K562 (cell line): Measurements from ENCODE around the gene RAB2B. TPM values are rescaled to one million over a fixed set of nuclear protein-coding genes. Genes with fewer than 3 reads are reported as not detected.

Source experiments
- CSDE1 ChIP-seq, 2 experiments: fragments of 450-650 bp; IDR thresholded peaks; 2 replicates each; pipeline ENCODE4 v1.6.1; 2016; ENCODE audit warnings: mild to moderate bottlenecking in 1 of 2
- GATA2 ChIP-seq: sonication (generic); formaldehyde crosslinking; IDR thresholded peaks from 2 replicates; pipeline ENCODE4 v1.4.0; 2020; ENCODE audit warnings: mild to moderate bottlenecking, missing genetic modification reagents
- RAD21 ChIP-seq, 2 experiments: fragments of 250-450 bp in 1 of 2; fragments of 450-650 bp in 1 of 2; sonication (Bioruptor Pico) in 1 of 2; formaldehyde crosslinking in 1 of 2; IDR thresholded peaks in 1 of 2; conservative IDR thresholded peaks in 1 of 2; 2 replicates each; pipeline versions ENCODE4 v1.4.0 to v1.8.0; 2020 to 2022; ENCODE audit warnings: mild to moderate bottlenecking in 2 of 2, moderate library complexity in 1 of 2
- polyA plus RNA-seq, 8 experiments: library from polyadenylated mRNA; depleted of rRNA in 4 of 8; stranded (reverse) in 5 of 8; unstranded in 3 of 8; fragments of >200 nt; fragmentation: Nextera tagmentation in 2 of 8; fragmentation: Illumina TruSeq in 1 of 8; extraction: Ambion mirVana in 2 of 8; extraction: Trizol in 1 of 8; gene quantifications; 2 replicates each; pipeline versions ENCODE4 v1.2.1 to v1.2.3, GENCODE V29; 2011 to 2014; ENCODE audit warnings: inconsistent platforms in 1 of 8, missing spikeins in 1 of 8
- total RNA-seq, 7 experiments: library from RNA; depleted of rRNA in 6 of 7; stranded (reverse); fragments of >200 nt in 6 of 7; fragmentation: Illumina TruSeq in 2 of 7; extraction: Trizol in 2 of 7; gene quantifications; 2 replicates each; pipeline versions ENCODE4 v1.2.1 to v1.2.3, GENCODE V29; 2011 to 2021; ENCODE audit warnings: low replicate concordance in 1 of 7
- TF ChIP-seq, protein P1 (sequence below), 2 experiments: fragments of 450-650 bp; formaldehyde crosslinking in 1 of 2; IDR thresholded peaks; 2 replicates each; pipeline versions ENCODE4 v1.4.0 to v1.6.1; 2014 to 2020; ENCODE audit warnings: mild to moderate bottlenecking in 2 of 2, borderline replicate concordance in 1 of 2, low read depth in 1 of 2

RAB2B gene
- total and polyA plus RNA-seq, 9 of the 15 experiments (the other 6 are each of a cell fraction or from before 2014, with no cell fraction given): 4.6 to 19.8 (median 9.8) TPM

DNA sequence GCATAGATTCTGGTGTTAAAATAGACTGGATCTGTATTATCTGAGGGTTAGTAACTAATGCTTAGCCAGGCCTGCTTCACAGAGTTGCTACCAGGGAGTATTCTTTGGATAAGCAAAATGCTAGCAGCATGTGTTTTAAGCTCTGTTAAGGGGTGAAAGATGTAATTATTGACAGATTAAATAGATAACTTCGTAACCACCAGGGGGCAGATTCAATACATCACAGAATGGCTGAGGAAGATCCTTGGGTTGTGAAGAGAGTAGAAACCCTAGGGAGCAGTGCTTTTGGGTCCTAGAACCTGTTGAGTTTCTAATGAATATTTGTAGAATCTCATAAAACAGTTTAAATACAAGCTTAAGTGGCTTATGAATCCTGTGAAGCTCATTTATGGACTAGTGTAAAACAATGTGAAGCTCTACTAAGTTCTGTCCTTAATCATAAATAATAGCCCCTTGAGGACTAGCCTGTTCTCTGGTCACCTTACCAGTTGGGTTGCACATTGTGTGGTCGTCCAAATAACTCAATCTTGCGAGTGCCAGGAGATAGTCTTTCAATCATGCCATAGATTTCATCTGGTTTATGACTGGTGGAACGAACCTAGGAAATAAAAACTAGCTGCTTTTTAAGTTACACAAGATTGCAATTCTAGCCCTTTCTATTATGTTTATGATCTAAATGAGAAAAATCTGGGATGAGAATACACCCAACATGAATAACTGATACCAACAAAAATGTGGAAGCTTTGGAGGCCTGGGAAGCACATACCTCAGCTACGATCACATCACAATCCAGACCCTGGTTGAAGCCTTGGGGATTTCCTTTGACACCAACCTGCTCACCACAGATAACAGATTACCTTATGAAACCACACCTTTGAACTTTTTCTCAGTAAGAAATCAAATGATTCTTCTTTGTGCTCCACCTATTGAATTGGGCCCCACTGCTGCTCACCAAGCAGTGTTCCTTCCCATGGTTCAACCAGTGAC is 22.1 kb upstream of the RAB2B start (continued):
- TF ChIP-seq, protein P1, sequence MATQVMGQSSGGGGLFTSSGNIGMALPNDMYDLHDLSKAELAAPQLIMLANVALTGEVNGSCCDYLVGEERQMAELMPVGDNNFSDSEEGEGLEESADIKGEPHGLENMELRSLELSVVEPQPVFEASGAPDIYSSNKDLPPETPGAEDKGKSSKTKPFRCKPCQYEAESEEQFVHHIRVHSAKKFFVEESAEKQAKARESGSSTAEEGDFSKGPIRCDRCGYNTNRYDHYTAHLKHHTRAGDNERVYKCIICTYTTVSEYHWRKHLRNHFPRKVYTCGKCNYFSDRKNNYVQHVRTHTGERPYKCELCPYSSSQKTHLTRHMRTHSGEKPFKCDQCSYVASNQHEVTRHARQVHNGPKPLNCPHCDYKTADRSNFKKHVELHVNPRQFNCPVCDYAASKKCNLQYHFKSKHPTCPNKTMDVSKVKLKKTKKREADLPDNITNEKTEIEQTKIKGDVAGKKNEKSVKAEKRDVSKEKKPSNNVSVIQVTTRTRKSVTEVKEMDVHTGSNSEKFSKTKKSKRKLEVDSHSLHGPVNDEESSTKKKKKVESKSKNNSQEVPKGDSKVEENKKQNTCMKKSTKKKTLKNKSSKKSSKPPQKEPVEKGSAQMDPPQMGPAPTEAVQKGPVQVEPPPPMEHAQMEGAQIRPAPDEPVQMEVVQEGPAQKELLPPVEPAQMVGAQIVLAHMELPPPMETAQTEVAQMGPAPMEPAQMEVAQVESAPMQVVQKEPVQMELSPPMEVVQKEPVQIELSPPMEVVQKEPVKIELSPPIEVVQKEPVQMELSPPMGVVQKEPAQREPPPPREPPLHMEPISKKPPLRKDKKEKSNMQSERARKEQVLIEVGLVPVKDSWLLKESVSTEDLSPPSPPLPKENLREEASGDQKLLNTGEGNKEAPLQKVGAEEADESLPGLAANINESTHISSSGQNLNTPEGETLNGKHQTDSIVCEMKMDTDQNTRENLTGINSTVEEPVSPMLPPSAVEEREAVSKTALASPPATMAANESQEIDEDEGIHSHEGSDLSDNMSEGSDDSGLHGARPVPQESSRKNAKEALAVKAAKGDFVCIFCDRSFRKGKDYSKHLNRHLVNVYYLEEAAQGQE (IDR thresholded peaks at IDR 0.05; ENCODE audit: borderline replicate concordance): peak; percentile 70; the same call in 1 of the 2 replicates
- TF ChIP-seq, protein P1 (CRISPR knock-in tag; IDR thresholded peaks at IDR 0.05; ENCODE audit: low read depth): no peak
- TF ChIP-seq GATA2 (CRISPR knock-in tag) (peak; percentile 55), CSDE1 (IDR thresholded peaks at IDR 0.05) (no peak), RAD21 (CRISPR knock-in tag; conservative IDR thresholded peaks at IDR 0.05 in 1 of 2, IDR thresholded peaks at IDR 0.05 in 1 of 2) (peak; percentile 38 to 63; a peak in 3 of 4 replicates)
